PFSK-1 (cell line): ENCODE measurements around the gene DPPA4.

Experiments
- FOXP2 ChIP-seq: optimal IDR thresholded peaks from 2 replicates; pipeline ENCODE3; 2011; ENCODE audit warnings: borderline replicate concordance, control low read depth, inconsistent platforms; ENCODE audit not compliant: insufficient read depth; ENCODE audit errors: extremely low read length, extremely low read depth
- POLR2AphosphoS5 ChIP-seq: IDR thresholded peaks from 2 replicates; pipeline ENCODE4 v1.6.1; 2012; ENCODE audit warnings: low read depth, mild to moderate bottlenecking, control low read depth, low read length, moderate library complexity
- SIN3A ChIP-seq: IDR thresholded peaks from 2 replicates; pipeline ENCODE4 v1.6.1; 2012; ENCODE audit warnings: mild to moderate bottlenecking, low read length, moderate library complexity, borderline replicate concordance; ENCODE audit not compliant: insufficient read depth
- TAF1 ChIP-seq: IDR thresholded peaks from 2 replicates; pipeline ENCODE4 v1.6.1; 2012; ENCODE audit warnings: low read length, control low read depth, borderline replicate concordance; ENCODE audit not compliant: insufficient read depth
- TF ChIP-seq, protein P1 (sequence below), 2 experiments: IDR thresholded peaks; 2 replicates each; pipeline versions ENCODE4 v1.6.1 to v1.8.0; 2011 to 2012; ENCODE audit warnings: low read depth in 2 of 2, low read length in 2 of 2, control low read depth in 1 of 2, inconsistent platforms in 1 of 2, mild to moderate bottlenecking in 1 of 2, moderate library complexity in 1 of 2; ENCODE audit not compliant: insufficient read depth in 1 of 2

DNA sequence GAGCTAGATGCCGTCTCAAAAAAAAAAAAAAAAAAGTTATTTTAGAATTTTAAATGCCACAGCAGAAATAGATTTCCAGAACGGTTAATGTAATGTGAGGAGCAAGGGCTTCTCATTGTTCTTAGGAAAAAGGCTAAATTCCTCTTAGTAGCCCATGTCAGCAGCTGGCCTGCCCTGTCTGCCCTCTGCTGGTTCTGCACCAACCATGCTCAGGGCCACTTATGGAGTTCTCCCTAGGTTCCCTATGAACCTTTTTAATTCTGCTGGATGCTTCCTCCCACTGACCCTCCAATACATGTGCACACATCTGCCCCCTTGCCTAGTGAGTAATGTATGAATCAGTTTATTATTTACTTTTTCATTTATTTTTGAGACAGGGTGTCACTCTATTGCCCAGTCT lies 32.2 kb upstream of the DPPA4 start:
- TF ChIP-seq TAF1 (no peak), POLR2AphosphoS5 (no peak), SIN3A (no peak), FOXP2 (no peak)
- TF ChIP-seq, protein P1, sequence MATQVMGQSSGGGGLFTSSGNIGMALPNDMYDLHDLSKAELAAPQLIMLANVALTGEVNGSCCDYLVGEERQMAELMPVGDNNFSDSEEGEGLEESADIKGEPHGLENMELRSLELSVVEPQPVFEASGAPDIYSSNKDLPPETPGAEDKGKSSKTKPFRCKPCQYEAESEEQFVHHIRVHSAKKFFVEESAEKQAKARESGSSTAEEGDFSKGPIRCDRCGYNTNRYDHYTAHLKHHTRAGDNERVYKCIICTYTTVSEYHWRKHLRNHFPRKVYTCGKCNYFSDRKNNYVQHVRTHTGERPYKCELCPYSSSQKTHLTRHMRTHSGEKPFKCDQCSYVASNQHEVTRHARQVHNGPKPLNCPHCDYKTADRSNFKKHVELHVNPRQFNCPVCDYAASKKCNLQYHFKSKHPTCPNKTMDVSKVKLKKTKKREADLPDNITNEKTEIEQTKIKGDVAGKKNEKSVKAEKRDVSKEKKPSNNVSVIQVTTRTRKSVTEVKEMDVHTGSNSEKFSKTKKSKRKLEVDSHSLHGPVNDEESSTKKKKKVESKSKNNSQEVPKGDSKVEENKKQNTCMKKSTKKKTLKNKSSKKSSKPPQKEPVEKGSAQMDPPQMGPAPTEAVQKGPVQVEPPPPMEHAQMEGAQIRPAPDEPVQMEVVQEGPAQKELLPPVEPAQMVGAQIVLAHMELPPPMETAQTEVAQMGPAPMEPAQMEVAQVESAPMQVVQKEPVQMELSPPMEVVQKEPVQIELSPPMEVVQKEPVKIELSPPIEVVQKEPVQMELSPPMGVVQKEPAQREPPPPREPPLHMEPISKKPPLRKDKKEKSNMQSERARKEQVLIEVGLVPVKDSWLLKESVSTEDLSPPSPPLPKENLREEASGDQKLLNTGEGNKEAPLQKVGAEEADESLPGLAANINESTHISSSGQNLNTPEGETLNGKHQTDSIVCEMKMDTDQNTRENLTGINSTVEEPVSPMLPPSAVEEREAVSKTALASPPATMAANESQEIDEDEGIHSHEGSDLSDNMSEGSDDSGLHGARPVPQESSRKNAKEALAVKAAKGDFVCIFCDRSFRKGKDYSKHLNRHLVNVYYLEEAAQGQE (IDR thresholded peaks at IDR 0.05; ENCODE audit: insufficient read depth in 1 of 2, low read depth in 2 of 2, low read length in 2 of 2), result no peak
